Nephron (organoid): ENCODE measurements around the gene FCRL3.

Experiments used
- H3K27ac Mint-ChIP-seq, 3 experiments: 2 replicates each; pipeline ENCODE4 v1.8.0; 2020; ENCODE audit warnings: mixed read lengths in 3 of 3, mild to moderate bottlenecking in 2 of 3, moderate library complexity in 1 of 3
- H3K27me3 Mint-ChIP-seq: 2 replicates; pipeline ENCODE4 v1.8.0; 2021; ENCODE audit warnings: low read depth, mild to moderate bottlenecking, moderate library complexity, mixed read lengths
- H3K36me3 Mint-ChIP-seq: 2 replicates; pipeline ENCODE4 v1.8.0; 2020; ENCODE audit warnings: low read depth, mixed read lengths
- H3K4me1 Mint-ChIP-seq: 2 replicates; pipeline ENCODE4 v1.8.0; 2020; ENCODE audit warnings: mixed read lengths
- H3K4me3 Mint-ChIP-seq, 3 experiments: 2 replicates each; pipeline ENCODE4 v1.8.0; 2020; ENCODE audit warnings: mild to moderate bottlenecking in 3 of 3, mixed read lengths in 3 of 3, moderate library complexity in 2 of 3
- H3K9me3 Mint-ChIP-seq: 2 replicates; pipeline ENCODE4 v1.8.0; 2020; ENCODE audit warnings: mixed read lengths
- TF ChIP-seq, protein P1 (sequence below), 3 experiments: fragments of 200-600 bp; sonication (generic); IDR thresholded peaks; one replicate each; pipeline ENCODE4 v1.5.0; 2021; ENCODE audit warnings: antibody characterized with exemption in 3 of 3; ENCODE audit not compliant: unreplicated experiment in 3 of 3

The FCRL3 gene

GRCh38 chr1:157711802-157712201 lies 11.2 kb upstream of the FCRL3 start:
- H3K36me3 Mint-ChIP-seq: no peaks in the 10 kb centered on the region

GRCh38 chr1:157704878-157705277 lies 4.3 kb upstream of the FCRL3 start:
- TF ChIP-seq, protein P1, sequence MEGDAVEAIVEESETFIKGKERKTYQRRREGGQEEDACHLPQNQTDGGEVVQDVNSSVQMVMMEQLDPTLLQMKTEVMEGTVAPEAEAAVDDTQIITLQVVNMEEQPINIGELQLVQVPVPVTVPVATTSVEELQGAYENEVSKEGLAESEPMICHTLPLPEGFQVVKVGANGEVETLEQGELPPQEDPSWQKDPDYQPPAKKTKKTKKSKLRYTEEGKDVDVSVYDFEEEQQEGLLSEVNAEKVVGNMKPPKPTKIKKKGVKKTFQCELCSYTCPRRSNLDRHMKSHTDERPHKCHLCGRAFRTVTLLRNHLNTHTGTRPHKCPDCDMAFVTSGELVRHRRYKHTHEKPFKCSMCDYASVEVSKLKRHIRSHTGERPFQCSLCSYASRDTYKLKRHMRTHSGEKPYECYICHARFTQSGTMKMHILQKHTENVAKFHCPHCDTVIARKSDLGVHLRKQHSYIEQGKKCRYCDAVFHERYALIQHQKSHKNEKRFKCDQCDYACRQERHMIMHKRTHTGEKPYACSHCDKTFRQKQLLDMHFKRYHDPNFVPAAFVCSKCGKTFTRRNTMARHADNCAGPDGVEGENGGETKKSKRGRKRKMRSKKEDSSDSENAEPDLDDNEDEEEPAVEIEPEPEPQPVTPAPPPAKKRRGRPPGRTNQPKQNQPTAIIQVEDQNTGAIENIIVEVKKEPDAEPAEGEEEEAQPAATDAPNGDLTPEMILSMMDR (IDR thresholded peaks at IDR 0.05; ENCODE audit: unreplicated experiment in 3 of 3): no peak
- H3K27ac Mint-ChIP-seq: no peak overlapping the region
- H3K9me3 Mint-ChIP-seq: no peaks in the 10 kb centered on the region

More at GRCh38 chr1:157711802-157712201, 11.2 kb upstream of the FCRL3 start:
- no peaks in the 10 kb centered on the region for H3K4me1 Mint-ChIP-seq
- TF ChIP-seq, protein P1 (IDR thresholded peaks at IDR 0.05; ENCODE audit: unreplicated experiment in 3 of 3): no peak
- no peaks in the 10 kb centered on the region for H3K9me3 Mint-ChIP-seq
- no peaks in the 10 kb centered on the region for H3K27me3 Mint-ChIP-seq
- H3K27ac Mint-ChIP-seq: no peak overlapping the region
- H3K4me3 Mint-ChIP-seq: no peak overlapping the region

DNA sequence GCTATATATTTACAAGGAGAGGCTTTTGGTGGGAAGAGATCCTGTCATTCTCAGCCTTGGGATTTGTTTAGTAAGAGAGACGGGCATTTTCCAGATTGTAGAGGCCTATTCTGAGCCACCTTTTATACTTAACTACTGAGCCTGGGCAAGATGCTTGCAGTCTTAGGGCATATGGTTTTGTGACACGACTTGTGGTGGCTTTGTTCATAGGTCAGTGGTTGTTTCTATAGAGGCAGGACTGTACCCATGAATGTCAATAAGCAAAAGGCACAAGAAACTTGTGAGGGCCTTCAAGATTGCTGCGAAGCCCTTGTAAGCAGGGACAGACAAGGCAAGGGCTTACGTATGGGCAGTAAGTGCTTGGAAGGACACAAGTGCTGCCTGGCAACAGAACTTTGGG lies 3.4 kb upstream of the FCRL3 start:
- TF ChIP-seq, protein P1 (IDR thresholded peaks at IDR 0.05; ENCODE audit: unreplicated experiment in 3 of 3): no peak
- H3K9me3 Mint-ChIP-seq: no peaks in the 10 kb centered on the region
- H3K27ac Mint-ChIP-seq: no peak overlapping the region
- H3K4me1 Mint-ChIP-seq: no peaks in the 10 kb centered on the region
- no peaks in the 10 kb centered on the region for H3K27me3 Mint-ChIP-seq
- no peak overlapping the region for H3K4me3 Mint-ChIP-seq
- no peaks in the 10 kb centered on the region for H3K36me3 Mint-ChIP-seq

More at GRCh38 chr1:157704878-157705277, 4.3 kb upstream of the FCRL3 start:
- Mint-ChIP-seq H3K4me1 (no peaks in the 10 kb centered on the region), H3K27me3 (no peaks in the 10 kb centered on the region), H3K4me3 (no peak overlapping the region), H3K36me3 (no peaks in the 10 kb centered on the region)

- TF ChIP-seq, protein P1 (IDR thresholded peaks at IDR 0.05; ENCODE audit: unreplicated experiment in 3 of 3): no peak
- Mint-ChIP-seq H3K4me3 (no peak overlapping the region), H3K4me1 (no peaks in the 10 kb centered on the region), H3K27me3 (peaks cover 3% of the 10 kb centered on the region), H3K9me3 (no peaks in the 10 kb centered on the region), H3K27ac (no peak overlapping the region), H3K36me3 (no peaks in the 10 kb centered on the region)
Observed at GRCh38 chr1:157702308-157702825, 1.8 kb upstream of the FCRL3 start.

- Mint-ChIP-seq H3K4me1 (no peaks in the 10 kb centered on the region), H3K27ac (no peak overlapping the region), H3K9me3 (no peaks in the 10 kb centered on the region), H3K4me3 (no peak overlapping the region), H3K36me3 (no peaks in the 10 kb centered on the region), H3K27me3 (peaks cover 4% of the 10 kb centered on the region)
- TF ChIP-seq, protein P1 (IDR thresholded peaks at IDR 0.05; ENCODE audit: unreplicated experiment in 3 of 3): no peak
Observed at GRCh38 chr1:157700305-157700704, 264 bp downstream of the FCRL3 start.

- Mint-ChIP-seq H3K27ac (no peak overlapping the region), H3K4me1 (no peaks in the 10 kb centered on the region), H3K9me3 (no peaks in the 10 kb centered on the region), H3K36me3 (no peaks in the 10 kb centered on the region), H3K27me3 (peaks cover 13% of the 10 kb centered on the region), H3K4me3 (no peak overlapping the region)
- TF ChIP-seq, protein P1 (IDR thresholded peaks at IDR 0.05; ENCODE audit: unreplicated experiment in 3 of 3): no peak
Observed at GRCh38 chr1:157697781-157698569, 2.6 kb downstream of the FCRL3 start.
